HepG2 (cell line): ENCODE results near the gene TAF4B.

Experiments
- AGO2 ChIP-seq: fragments of 200-400 bp; formaldehyde crosslinking; optimal IDR thresholded peaks from 2 replicates; pipeline ENCODE3; 2017; ENCODE audit warnings: mild to moderate bottlenecking, low read depth, low read length, moderate library complexity
- JUND ChIP-seq: sonication (generic); formaldehyde crosslinking; IDR thresholded peaks from 2 replicates; pipeline ENCODE4 v1.8.0; 2022; ENCODE audit warnings: mild to moderate bottlenecking, missing genetic modification reagents
- POLR2AphosphoS5 ChIP-seq: IDR thresholded peaks from 2 replicates; pipeline ENCODE4 v1.6.1; 2012; ENCODE audit warnings: low read depth, low read length
- SMC3 ChIP-seq: IDR thresholded peaks from 2 replicates; pipeline ENCODE4 v1.6.1; 2011; ENCODE audit warnings: low read length, improper control_type of control experiment
- YY1 ChIP-seq: IDR thresholded peaks from 2 replicates; pipeline ENCODE4 v1.6.1; 2011; ENCODE audit warnings: low read length, low read depth, moderate library complexity, mild to moderate bottlenecking; ENCODE audit not compliant: insufficient read depth, insufficient replicate concordance
- ZNF251 ChIP-seq: sonication (generic); formaldehyde crosslinking; IDR thresholded peaks from 2 replicates; pipeline ENCODE4 v1.9.0; 2021; ENCODE audit warnings: mild to moderate bottlenecking, missing genetic modification reagents
- ZNF687 ChIP-seq: sonication (generic); formaldehyde crosslinking; IDR thresholded peaks from 2 replicates; pipeline ENCODE4 v1.5.1; 2020; ENCODE audit warnings: mild to moderate bottlenecking, missing genetic modification reagents, moderate library complexity
- ZNF782 ChIP-seq: sonication (generic); formaldehyde crosslinking; IDR thresholded peaks from 2 replicates; pipeline ENCODE4 v1.4.0; 2020; ENCODE audit warnings: missing genetic modification reagents, mild to moderate bottlenecking, borderline replicate concordance

GRCh38 chr18:26405190-26405801 is 179.1 kb downstream of the TAF4B start:
- peak; percentile 73 for TF ChIP-seq SMC3
- no peak for TF ChIP-seq JUND (CRISPR knock-in tag)
- no peak for TF ChIP-seq ZNF687 (CRISPR knock-in tag)
- TF ChIP-seq ZNF251 (CRISPR knock-in tag): no peak
- TF ChIP-seq ZNF782 (CRISPR knock-in tag): no peak
- no peak for TF ChIP-seq POLR2AphosphoS5
- no peak for TF ChIP-seq AGO2
- TF ChIP-seq YY1: no peak
